Spinal cord (tissue), 10 donors: ENCODE results near the gene MCC. TPM values are rescaled to one million over a fixed set of nuclear protein-coding genes. Genes with fewer than 3 reads are reported as not detected.

Source experiments
- DNase-seq, 6 donors: peaks; one replicate each; pipeline versions ENCODE4 v3.0.0 to v3.0.0-alpha.2; 2013 to 2015; ENCODE audit warnings: low spot score in 6 of 6, low read depth in 4 of 6
- H3K27ac ChIP-seq: one replicate; pipeline ENCODE4 v1.5.1; 2013; ENCODE audit warnings: low read depth, low read length, control low read depth
- H3K27me3 ChIP-seq: one replicate; pipeline ENCODE4 v1.6.1; 2013; ENCODE audit warnings: low read length; ENCODE audit not compliant: control insufficient read depth, insufficient read depth
- H3K36me3 ChIP-seq: one replicate; pipeline ENCODE4 v1.6.1; 2013; ENCODE audit warnings: low read length; ENCODE audit not compliant: control insufficient read depth, insufficient read depth
- H3K4me1 ChIP-seq: one replicate; pipeline ENCODE4 v1.6.1; 2013; ENCODE audit warnings: low read length; ENCODE audit not compliant: control insufficient read depth, insufficient read depth
- H3K4me3 ChIP-seq: one replicate; pipeline ENCODE4 v1.5.1; 2013; ENCODE audit warnings: low read depth, low read length, control low read depth
- H3K9me3 ChIP-seq: one replicate; pipeline ENCODE4 v1.6.1; 2013; ENCODE audit warnings: low read length; ENCODE audit not compliant: control insufficient read depth, insufficient read depth
- WGBS: methylation state at CpG from one replicate; pipeline ENCODE4 v1.1.5; 2013; ENCODE audit warnings: missing lambda C conversion rate; ENCODE audit not compliant: insufficient coverage; 5-methylcytosine and 5-hydroxymethylcytosine counted together
- polyA plus RNA-seq, 2 donors: library from polyadenylated mRNA; unstranded; fragments of 120-200 nt; gene quantifications; one replicate each; pipeline ENCODE4 v1.2.1, GENCODE V29; 2013; ENCODE audit not compliant: insufficient read length in 2 of 2
- total RNA-seq, 2 donors: library from RNA; depleted of rRNA in 1 of 2; stranded (reverse); fragments of 120-200 nt in 1 of 2; fragments of >200 nt in 1 of 2; gene quantifications; one replicate each; pipeline versions ENCODE4 v1.2.3 to v1.2.4, GENCODE V29; 2013 to 2014
- donor health status: healthy.

MCC gene
- total and polyA plus RNA-seq, 4 donors = 19.2 to 31.7 (median 26.6) TPM

DNA sequence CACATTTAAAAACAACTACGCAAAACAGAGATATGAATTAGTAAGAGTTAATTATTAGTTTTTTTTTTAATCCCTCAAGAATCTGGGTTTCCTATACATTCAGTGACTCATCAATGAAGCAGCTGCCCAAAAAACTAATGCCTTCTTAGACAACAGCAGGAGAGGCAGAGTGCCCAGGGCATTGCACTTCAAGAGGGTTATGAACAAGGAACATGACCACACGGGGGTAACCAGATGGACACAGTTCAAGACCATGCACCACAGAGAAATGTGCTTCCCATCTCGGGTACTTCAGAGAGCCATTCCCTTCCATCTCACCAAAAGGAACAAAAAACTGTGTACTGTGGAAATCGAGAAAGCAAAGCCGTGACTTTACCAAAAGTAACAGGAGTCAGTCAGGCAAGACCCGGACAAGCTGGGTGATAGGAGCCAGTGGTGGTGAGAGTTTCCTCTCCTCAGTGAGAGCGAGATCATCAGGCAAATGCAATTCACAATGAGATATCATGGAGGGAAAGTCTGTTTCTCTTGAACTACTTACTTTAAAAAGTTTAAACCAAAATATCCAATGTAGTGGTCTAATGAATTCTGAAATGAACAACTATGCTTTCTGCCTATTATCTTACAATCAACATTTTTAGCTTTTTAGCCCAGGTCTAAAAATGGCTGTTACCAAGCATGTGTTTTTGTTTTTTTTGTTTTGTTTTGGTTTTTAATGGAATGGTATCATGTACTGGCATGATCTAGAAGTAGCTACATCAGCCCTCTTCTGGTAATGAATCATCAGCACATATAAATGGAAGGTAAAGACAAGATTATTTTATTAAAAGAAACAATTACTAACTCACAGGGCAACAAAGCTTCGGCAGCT lies 245.5 kb downstream of the MCC start:
- no peaks in the 10 kb centered on the region for H3K36me3 ChIP-seq
- 90% methylated on average over 3 of the region's 8 CpGs for WGBS
- H3K4me1 ChIP-seq = no peaks in the 10 kb centered on the region
- DNase-seq = no peak
- H3K9me3 ChIP-seq = no peaks in the 10 kb centered on the region
- H3K27me3 ChIP-seq = no peaks in the 10 kb centered on the region
- no peak overlapping the region for H3K4me3 ChIP-seq
- H3K27ac ChIP-seq = no peak overlapping the region

DNA sequence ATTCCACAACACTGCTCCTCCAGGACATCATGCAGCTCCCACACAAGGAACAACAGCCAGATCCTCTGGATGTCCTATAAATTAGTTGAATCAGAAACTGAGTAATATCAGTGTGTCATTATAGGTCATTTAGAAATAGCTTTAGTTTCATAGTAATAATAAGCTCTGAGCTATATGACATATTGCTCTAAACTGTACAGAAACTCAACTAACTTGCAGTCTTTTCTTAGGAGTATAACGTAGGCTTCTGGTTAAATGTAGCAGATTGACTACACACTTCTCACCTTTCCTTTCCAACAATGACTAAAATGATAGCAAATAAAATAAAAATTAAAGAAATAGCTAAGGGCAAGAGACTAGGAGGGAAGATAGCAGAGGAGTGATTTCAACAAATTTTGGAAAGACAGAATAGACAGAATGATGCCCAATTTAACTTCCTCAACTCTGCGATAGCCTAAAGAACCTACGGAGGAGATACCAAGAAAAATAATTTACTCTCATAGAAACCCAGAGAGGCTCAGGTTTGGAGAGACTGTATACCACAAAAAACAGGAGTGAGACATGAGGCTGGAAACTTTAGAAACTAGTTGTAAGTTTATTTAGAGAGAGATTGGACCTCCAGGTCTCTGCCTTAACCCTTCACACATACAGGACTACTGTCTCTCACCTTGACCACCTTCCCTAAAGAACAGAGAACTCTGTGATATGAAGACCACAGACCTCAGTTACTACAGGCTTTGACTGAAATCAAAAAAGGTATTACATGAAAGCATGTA lies 247.1 kb downstream of the MCC start:
- no peak overlapping the region for H3K4me3 ChIP-seq
- H3K27ac ChIP-seq = no peak overlapping the region
- DNase-seq = no peak
- no CpG with 5 or more reads among the region's 3 CpGs for WGBS
- no peaks in the 10 kb centered on the region for H3K36me3 ChIP-seq
- H3K9me3 ChIP-seq = no peaks in the 10 kb centered on the region
- H3K27me3 ChIP-seq = no peaks in the 10 kb centered on the region
- no peaks in the 10 kb centered on the region for H3K4me1 ChIP-seq

DNA sequence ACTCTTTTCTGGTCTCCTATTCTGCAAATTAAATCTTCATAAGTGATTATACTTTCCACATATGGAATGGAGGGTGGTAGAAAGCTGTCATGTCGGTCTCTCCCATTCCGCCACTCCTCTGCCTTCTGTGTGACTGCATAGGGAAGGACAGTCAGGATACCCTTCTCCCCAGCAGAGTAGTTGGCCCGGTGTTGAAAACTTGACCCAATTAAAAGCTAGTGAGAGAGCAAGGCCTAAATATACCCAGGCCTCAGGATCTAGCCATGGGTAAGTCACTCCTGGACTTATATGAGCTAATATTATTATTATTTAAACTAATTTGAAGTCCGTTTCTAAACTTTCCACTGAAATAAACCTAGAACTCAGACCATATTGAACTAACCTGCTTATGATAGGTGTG lies 248.2 kb downstream of the MCC start:
- DNase-seq = no peak
- no peaks in the 10 kb centered on the region for H3K27me3 ChIP-seq
- no peaks in the 10 kb centered on the region for H3K4me1 ChIP-seq
- H3K27ac ChIP-seq = no peak overlapping the region
- WGBS = no CpG with 5 or more reads among the region's 4 CpGs
- no peaks in the 10 kb centered on the region for H3K9me3 ChIP-seq
- H3K36me3 ChIP-seq = no peaks in the 10 kb centered on the region
- no peak overlapping the region for H3K4me3 ChIP-seq

DNA sequence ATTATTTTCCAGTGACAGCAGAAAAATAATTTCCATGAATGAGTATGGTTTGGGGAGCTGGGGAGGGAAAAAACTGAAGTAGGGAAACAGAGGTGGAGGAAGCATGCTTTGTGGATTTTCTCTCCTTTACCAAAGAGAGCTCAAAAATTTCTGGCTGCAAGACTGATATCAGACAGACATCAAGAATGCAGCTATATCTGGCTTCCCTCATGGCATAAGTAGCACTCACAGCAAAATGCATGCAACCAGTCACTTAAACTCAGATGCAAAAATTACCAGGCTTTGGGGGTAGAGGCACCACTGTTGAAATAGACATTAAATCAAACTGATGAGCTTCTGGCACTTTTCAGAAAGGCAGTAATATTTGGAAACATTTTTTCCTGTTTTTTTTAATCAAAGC lies 250.4 kb downstream of the MCC start:
- Histone ChIP-seq H3K4me3 (no peak overlapping the region), H3K4me1 (no peaks in the 10 kb centered on the region), H3K27ac (no peak overlapping the region), H3K9me3 (no peaks in the 10 kb centered on the region), H3K27me3 (no peaks in the 10 kb centered on the region), H3K36me3 (no peaks in the 10 kb centered on the region)
- DNase-seq = no peak

DNA sequence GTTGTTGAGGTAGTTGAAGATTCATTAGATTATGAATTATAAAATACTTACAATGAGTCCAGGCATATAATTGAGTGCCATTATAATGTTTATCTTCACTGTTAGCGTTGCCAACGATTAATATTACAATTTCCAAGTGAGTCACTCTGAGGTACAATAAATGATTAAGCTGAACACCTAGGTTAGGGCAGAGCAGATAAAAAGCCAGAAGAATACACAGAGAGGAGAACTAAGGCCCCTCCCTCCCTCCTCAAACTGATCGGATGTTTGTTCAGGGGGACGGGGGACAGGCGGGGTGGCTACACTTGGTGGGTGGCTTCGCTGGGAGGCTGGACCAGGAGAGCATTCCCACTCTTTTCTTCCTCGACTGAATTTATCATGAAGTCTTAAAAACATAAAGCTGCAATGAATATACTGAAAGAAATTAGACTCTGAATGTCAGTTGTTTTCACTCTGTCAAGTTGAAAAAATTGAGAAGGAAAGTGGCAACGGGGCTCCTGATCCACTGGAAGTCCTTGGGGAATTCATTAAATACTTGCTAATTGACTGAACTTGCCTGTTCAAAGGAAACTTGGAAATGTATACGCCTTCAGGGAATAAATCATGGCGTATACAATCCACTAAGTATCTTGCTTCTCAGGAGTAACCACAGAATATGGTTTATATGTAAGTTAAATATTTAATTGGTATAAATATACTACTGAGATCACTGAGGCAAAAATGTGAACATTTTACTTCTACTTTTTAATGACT lies 251.5 kb downstream of the MCC start:
- H3K27me3 ChIP-seq = no peaks in the 10 kb centered on the region
- H3K27ac ChIP-seq = no peak overlapping the region
- no peaks in the 10 kb centered on the region for H3K9me3 ChIP-seq
- no peak overlapping the region for H3K4me3 ChIP-seq
- WGBS = 14% methylated on average over 1 of the region's 10 CpGs
- no peaks in the 10 kb centered on the region for H3K4me1 ChIP-seq
- DNase-seq = no peak
- H3K36me3 ChIP-seq = no peaks in the 10 kb centered on the region

DNA sequence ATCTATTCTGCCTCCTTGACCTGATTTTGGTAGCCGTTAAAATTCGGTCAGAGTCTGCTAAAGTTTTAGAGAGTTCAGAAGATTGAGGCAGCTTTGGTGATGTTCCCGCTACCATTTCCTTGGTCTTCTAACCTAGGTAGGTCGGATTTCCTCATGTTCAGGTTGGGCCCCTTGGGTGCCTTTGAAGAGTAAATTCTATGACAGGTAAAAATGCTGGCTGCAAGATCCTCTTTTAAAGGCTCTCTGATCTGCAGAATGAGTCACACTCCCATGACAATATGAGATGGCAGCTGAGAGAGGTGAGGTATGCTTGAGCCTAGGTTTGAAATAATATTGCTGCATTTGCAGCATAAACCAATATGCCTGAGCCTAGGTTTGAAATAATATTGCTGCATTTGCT lies 252.4 kb downstream of the MCC start:
- WGBS = 89% methylated on average over 3 of the region's 4 CpGs

DNA sequence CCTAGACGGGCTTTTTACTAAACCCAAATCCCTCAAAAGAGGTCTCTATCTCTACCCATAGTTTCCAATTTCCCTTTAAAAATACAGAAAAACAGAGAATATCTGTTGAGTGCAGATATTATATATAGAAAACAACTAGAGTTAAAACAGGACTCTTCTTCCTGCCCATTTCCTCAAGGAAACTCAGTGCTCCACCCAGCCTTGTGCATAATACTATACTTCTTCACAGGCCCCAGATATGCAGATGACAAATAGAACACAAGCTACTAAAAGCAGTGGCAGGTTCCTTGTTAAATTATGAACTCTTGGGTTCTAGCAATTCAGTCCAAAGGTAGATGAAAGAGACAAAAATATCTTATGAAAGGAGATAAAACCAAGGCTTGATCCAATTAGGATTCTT lies 253.7 kb downstream of the MCC start:
- Histone ChIP-seq H3K4me1 (no peaks in the 10 kb centered on the region), H3K4me3 (no peak overlapping the region), H3K36me3 (no peaks in the 10 kb centered on the region), H3K27ac (peak overlapping the region; percentile 44), H3K9me3 (no peaks in the 10 kb centered on the region), H3K27me3 (no peaks in the 10 kb centered on the region)
- no peak for DNase-seq
- WGBS = no CpG with 5 or more reads among the region's 1 CpG

More for the DNA sequence above, 252.4 kb downstream of the MCC start:
- no peak overlapping the region for H3K4me3 ChIP-seq
- H3K36me3 ChIP-seq = no peaks in the 10 kb centered on the region
- H3K27ac ChIP-seq = no peak overlapping the region
- no peaks in the 10 kb centered on the region for H3K27me3 ChIP-seq
- no peaks in the 10 kb centered on the region for H3K9me3 ChIP-seq
- no peaks in the 10 kb centered on the region for H3K4me1 ChIP-seq
- no peak for DNase-seq

DNA sequence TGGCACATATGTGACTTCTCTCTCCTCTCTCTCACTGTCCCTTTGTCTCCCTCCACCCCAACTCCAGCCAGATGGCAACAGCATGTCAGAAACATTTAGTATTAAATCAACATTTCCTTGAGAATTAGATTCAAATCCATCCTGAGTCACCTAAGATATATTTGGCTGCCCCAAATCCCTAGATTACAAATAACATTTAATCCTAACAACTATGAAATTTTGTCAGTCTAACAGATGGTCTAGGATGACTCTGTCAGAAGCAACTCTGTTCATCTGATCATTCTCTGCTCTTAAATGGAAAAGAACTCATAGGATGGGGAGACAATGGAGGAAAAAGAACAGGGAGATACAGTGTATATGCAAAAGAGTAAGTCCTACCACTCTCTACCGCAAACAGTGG lies 254.6 kb downstream of the MCC start:
- no CpG with 5 or more reads among the region's 1 CpG for WGBS
- H3K27me3 ChIP-seq = no peaks in the 10 kb centered on the region
- H3K4me1 ChIP-seq = no peaks in the 10 kb centered on the region
- no peaks in the 10 kb centered on the region for H3K36me3 ChIP-seq
- no peaks in the 10 kb centered on the region for H3K9me3 ChIP-seq
- H3K27ac ChIP-seq = no peak overlapping the region
- H3K4me3 ChIP-seq = no peak overlapping the region
- DNase-seq = no peak

DNA sequence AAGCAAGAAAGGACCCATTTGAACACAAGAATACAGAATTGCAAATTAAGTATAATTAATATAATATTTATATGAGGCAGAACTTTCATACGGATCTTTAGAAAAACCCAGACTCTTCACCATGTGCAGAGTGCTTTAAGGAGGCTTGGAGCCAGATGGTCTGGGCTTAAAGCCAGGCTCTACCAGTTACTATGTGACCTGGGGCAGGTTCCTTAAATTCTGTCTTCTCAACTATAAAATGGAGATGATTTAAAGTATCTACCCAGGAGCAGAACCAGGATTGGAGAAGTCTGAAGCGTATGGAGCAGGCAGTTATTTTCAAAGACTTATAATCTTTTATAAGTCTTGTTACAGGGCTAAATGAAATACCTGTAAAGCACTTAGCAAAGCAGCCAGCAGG lies 255.6 kb downstream of the MCC start:
- no CpG with 5 or more reads among the region's 2 CpGs for WGBS
- H3K27me3 ChIP-seq = no peaks in the 10 kb centered on the region
- H3K4me3 ChIP-seq = no peak overlapping the region
- no peaks in the 10 kb centered on the region for H3K9me3 ChIP-seq
- no peak overlapping the region for H3K27ac ChIP-seq
- DNase-seq = peak in 2 of 6 donors; percentile 56 to 75
- H3K36me3 ChIP-seq = no peaks in the 10 kb centered on the region
- no peaks in the 10 kb centered on the region for H3K4me1 ChIP-seq
